Ishikawa (cell line): ENCODE measurements around the gene HMG20A.
A peak's percentile ranks its signal among the peaks of the same experiment; 100 is the strongest.

ENCODE experiments used
- CREB1 ChIP-seq: IDR thresholded peaks from 2 replicates; pipeline ENCODE4 v1.6.1; 2012; ENCODE audit warnings: low read depth
- EGR1 ChIP-seq: IDR thresholded peaks from 2 replicates; pipeline ENCODE4 v1.6.1; 2012
- EP300 ChIP-seq: IDR thresholded peaks from 2 replicates; pipeline ENCODE4 v1.6.1; 2012; ENCODE audit warnings: borderline replicate concordance
- RAD21 ChIP-seq: IDR thresholded peaks from 2 replicates; pipeline ENCODE4 v1.6.1; 2012; ENCODE audit warnings: low read depth
- TAF1 ChIP-seq: IDR thresholded peaks from 2 replicates; pipeline ENCODE4 v1.6.1; 2012; ENCODE audit warnings: low read depth, mild to moderate bottlenecking
- YY1 ChIP-seq: IDR thresholded peaks from 2 replicates; pipeline ENCODE4 v1.6.1; 2012; ENCODE audit warnings: low read depth
- ZBTB7A ChIP-seq: IDR thresholded peaks from 2 replicates; pipeline ENCODE4 v1.6.1; 2012; ENCODE audit warnings: low read depth
- TF ChIP-seq, protein P1 (sequence below): IDR thresholded peaks from 2 replicates; pipeline ENCODE4 v1.6.1; 2012
- TF ChIP-seq, protein P2 (sequence below): IDR thresholded peaks from 2 replicates; pipeline ENCODE4 v1.6.1; 2012
- TF ChIP-seq, protein P3 (sequence below): IDR thresholded peaks from 2 replicates; pipeline ENCODE4 v1.6.1; 2012; ENCODE audit warnings: low read depth, mild to moderate bottlenecking

DNA sequence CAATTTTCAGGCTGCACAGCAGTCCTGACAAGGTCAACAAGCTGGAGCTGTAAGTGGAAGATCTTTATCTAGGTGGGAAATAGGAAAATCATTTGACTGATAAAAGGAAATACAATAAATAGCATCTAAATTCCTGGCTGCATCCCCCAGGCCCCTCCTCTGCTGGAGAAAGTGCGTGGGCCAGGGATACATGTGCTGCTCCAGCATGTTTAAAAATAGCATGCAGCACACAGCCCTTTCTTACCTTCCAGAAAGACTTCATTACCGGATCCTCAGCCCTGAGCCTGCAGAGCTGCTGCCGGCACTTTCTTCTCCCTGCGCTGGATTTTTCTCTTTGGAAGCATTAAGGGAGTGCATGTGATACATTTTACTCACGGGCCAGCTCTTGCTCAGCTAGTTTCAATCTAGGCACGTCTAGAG is 77.3 kb downstream of the HMG20A start:
- TF ChIP-seq CREB1 (no peak), ZBTB7A (no peak), EP300 (no peak), TAF1 (no peak), EGR1 (peak; percentile 59; the same call in 1 of the 2 replicates), RAD21 (no peak), YY1 (no peak)
- TF ChIP-seq, protein P1, sequence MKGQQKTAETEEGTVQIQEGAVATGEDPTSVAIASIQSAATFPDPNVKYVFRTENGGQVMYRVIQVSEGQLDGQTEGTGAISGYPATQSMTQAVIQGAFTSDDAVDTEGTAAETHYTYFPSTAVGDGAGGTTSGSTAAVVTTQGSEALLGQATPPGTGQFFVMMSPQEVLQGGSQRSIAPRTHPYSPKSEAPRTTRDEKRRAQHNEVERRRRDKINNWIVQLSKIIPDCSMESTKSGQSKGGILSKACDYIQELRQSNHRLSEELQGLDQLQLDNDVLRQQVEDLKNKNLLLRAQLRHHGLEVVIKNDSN = no peak; the same call in 1 of the 2 replicates
- TF ChIP-seq, protein P2, sequence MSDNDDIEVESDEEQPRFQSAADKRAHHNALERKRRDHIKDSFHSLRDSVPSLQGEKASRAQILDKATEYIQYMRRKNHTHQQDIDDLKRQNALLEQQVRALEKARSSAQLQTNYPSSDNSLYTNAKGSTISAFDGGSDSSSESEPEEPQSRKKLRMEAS = no peak
- TF ChIP-seq, protein P3, sequence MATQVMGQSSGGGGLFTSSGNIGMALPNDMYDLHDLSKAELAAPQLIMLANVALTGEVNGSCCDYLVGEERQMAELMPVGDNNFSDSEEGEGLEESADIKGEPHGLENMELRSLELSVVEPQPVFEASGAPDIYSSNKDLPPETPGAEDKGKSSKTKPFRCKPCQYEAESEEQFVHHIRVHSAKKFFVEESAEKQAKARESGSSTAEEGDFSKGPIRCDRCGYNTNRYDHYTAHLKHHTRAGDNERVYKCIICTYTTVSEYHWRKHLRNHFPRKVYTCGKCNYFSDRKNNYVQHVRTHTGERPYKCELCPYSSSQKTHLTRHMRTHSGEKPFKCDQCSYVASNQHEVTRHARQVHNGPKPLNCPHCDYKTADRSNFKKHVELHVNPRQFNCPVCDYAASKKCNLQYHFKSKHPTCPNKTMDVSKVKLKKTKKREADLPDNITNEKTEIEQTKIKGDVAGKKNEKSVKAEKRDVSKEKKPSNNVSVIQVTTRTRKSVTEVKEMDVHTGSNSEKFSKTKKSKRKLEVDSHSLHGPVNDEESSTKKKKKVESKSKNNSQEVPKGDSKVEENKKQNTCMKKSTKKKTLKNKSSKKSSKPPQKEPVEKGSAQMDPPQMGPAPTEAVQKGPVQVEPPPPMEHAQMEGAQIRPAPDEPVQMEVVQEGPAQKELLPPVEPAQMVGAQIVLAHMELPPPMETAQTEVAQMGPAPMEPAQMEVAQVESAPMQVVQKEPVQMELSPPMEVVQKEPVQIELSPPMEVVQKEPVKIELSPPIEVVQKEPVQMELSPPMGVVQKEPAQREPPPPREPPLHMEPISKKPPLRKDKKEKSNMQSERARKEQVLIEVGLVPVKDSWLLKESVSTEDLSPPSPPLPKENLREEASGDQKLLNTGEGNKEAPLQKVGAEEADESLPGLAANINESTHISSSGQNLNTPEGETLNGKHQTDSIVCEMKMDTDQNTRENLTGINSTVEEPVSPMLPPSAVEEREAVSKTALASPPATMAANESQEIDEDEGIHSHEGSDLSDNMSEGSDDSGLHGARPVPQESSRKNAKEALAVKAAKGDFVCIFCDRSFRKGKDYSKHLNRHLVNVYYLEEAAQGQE = no peak
